HG02943 (cell line): ENCODE results near the gene RABGAP1L.
"Not testable (repeated sequence)": the region's sequence is repeated elsewhere in the genome, so short reads cannot be mapped to it uniquely, and the experiment has no call there.

ENCODE experiments used
- ATAC-seq: cut with Tn5 transposase; IDR thresholded peaks from one replicate; pipeline ENCODE4 v1.9.1; 2021; ENCODE audit warnings: mild to moderate bottlenecking, low read depth, moderate library complexity; ENCODE audit not compliant: unreplicated experiment

Gene RABGAP1L

GRCh38 chr1:174825806-174826205 lies 666.5 kb downstream of the RABGAP1L start:
- ATAC-seq: no peak

DNA sequence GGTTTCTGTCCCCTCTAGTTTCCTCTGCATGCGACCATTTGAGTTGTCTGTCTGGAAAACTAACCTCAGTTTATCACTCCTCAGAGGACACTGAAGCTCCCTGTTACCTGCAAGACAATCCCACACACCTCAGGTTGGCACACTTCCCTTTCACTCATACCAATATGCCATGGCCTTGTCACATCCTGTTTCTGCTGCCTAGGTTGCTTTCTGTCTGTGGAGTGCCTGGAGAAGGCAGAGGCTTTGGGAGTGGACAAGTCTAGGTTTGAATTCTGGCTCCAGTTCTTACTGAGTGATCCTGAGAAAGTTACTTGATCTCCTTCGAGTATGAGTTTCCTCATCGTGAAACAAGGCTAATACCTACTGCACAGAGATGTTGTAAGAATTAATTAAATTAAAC lies 668.9 kb downstream of the RABGAP1L start:
- ATAC-seq: no peak

- no peak for ATAC-seq
These were observed 670.7 kb downstream of the RABGAP1L start for GRCh38 chr1:174829990-174830389.

- no peak for ATAC-seq
These were observed 677.2 kb downstream of the RABGAP1L start for GRCh38 chr1:174836543-174836942.

- ATAC-seq: no peak
These were observed 678.1 kb downstream of the RABGAP1L start for GRCh38 chr1:174837386-174837785.

- no peak for ATAC-seq
These were observed 679.9 kb downstream of the RABGAP1L start for GRCh38 chr1:174839211-174839610.

GRCh38 chr1:174841747-174842146 lies 682.4 kb downstream of the RABGAP1L start:
- ATAC-seq: no peak

DNA sequence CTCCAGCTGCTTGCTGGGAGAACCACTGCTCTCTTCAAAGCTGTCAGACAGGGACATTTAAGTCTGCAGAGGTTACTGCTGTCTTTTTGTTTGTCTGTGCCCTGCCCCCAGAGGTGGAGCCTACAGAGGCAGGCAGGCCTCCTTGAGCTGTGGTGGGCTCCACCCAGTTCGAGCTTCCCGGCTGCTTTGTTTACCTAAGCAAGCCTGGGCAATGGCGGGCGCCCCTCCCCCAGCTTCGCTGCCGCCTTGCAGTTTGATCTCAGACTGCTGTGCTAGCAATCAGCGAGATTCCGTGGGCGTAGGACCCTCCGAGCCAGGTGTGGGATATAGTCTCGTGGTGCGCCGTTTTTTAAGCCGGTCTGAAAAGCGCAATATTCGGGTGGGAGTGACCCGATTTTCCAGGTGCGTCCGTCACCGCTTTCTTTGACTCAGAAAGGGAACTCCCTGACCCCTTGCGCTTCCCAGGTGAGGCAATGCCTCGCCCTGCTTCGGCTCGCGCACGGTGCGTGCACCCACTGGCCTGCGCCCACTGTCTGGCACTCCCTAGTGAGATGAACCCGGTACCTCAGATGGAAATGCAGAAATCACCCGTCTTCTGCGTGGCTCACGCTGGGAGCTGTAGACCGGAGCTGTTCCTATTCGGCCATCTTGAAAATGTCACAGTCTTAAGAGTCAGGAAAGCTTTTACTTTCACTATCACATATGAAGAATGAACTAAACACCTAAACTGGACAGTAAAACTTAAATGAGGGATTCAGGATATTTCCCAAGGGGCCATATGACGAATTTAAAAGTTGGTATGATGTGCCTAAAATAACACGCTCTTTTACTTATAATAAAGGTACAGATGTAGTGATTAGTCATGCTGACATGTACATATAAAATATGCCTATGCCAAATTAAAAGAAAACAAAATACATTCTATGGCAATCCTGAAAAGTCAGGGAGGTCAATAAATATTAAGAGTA lies 689.6 kb downstream of the RABGAP1L start:
- ATAC-seq: not testable (repeated sequence)

DNA sequence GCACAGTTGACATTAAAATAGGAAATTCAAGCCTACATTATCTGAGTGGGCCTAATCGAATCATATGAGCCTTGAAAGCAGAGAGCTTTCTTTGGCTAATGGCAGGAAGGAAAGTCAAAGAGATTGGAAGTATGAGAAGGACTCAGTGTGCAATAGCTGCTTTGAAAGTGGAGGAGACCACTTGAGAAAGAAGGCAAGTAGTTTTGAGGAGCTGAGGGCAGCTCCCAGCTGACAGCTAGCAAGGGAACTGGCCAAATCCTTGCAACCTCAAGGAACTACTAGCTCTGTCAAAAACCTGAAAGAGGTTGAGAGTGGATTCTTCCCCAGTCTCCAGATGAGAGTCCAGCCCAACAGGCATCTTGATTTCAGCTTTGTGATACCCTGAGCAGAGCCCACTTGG lies 691.4 kb downstream of the RABGAP1L start:
- ATAC-seq: no peak

DNA sequence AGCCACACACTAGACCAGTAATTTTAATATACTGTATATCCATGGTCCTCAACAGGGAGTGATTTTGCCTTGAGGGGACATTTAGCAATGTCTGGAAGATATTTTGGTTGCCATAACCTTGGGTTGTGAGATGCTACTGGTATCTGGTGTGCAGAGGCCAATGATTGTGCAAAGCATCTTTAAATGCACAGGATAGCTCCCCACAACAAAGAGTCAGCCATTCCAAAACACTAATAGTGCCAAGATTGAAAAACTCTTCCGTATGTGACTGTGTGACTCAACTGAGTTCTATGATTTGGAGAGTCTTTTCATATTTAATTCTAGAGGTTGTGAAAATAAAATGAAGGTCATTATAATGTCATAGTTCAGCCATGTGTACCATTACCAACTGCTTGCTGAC lies 699.0 kb downstream of the RABGAP1L start:
- no peak for ATAC-seq

- no peak for ATAC-seq
These were observed 711.0 kb downstream of the RABGAP1L start for GRCh38 chr1:174870319-174870718.

- ATAC-seq: no peak
These were observed 712.6 kb downstream of the RABGAP1L start for GRCh38 chr1:174871886-174872285.

- ATAC-seq: no peak
These were observed 713.3 kb downstream of the RABGAP1L start for GRCh38 chr1:174872615-174873058.

DNA sequence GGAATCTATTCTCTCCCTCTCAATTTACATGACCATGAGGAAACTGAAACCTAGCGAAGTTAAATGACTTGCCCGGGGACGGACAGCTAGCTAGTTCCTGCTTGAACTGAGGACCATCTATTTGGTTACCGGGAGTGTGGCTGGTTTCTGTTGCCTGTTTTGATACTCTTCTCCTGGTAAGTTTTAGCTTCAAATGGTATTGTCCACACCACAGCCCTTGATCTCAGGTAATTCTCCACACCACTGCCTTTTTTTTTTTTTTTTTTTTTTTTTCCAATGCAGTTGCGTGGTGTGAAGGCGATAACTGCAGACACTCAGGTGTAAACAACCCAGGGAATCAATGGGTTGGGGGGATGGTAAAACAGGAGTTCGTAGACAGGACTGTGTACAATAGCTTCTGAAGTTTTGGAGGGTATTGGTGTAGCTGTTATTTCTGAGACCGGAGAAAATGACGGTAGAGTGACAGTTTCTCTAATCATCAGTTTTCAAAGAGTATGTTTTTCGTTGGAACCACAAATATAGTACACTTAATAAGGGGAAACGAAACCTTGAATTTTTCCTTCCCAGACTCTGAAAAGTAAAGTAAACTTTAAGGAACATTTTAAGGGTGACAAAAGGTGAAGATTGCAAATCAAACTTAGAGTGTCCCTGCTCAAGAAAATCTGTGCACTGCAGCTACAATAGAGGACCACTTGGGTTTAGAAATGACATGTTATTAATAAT lies 715.2 kb downstream of the RABGAP1L start:
- no peak for ATAC-seq

GRCh38 chr1:174875306-174875705 lies 716.0 kb downstream of the RABGAP1L start:
- ATAC-seq: no peak

GRCh38 chr1:174877208-174877673 lies 717.9 kb downstream of the RABGAP1L start:
- ATAC-seq: no peak

DNA sequence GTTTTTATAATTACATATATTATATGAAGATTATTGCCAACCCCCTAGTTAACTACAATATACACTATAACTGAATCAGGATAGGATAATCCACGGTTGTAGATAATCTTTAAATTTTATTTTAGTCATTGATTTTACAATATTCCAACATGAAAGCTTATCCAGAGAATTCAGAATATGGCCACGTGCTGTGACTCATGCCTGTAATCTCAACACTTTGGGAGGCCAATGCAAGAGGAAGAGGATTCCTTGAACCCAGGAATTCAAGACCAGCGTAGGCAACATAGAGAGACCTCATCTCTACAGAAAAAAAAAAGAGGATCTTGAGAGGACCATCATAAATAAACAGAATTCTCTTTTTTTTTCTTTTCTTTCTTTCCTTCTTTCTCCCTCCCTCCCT lies 720.9 kb downstream of the RABGAP1L start:
- no peak for ATAC-seq

DNA sequence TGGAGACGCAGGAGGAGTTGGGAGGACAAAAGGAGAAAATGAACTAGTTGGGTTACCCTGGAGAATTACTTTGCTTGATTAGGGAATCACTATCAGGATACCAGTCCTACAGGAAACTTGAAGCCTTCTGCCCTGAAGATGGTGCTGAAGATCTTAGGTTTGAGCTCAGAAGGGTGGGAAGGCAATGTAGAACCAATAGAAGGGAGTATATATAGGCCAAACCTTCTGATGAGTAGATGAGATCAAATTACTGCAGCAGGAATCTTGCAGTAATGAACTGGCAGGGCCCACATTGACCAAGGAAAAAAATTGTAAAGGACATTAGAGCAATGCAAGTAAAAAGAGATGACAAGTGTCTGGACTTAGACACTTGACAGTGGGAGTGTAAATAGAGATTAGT lies 724.1 kb downstream of the RABGAP1L start:
- ATAC-seq: no peak

- no peak for ATAC-seq
These were observed 724.7 kb downstream of the RABGAP1L start for GRCh38 chr1:174884038-174884437.

DNA sequence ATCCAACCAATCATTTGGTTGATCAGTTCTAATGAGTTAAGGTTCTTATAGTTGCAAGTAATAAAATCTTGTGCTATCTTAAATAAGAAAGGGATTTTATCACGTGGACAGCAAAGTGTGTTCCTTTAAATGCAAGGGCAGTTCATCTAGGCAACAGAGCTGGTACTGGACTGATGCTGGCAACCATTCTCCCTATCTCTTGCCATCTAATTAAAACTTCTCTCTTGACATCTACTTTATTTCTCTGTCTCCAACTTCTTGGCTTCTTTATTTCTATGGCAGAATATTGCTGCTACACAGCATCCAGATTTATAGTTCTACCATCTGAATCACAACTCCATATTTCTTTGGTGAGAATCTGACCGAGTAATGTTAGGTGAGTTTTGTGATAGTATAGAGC lies 725.2 kb downstream of the RABGAP1L start:
- ATAC-seq: no peak

DNA sequence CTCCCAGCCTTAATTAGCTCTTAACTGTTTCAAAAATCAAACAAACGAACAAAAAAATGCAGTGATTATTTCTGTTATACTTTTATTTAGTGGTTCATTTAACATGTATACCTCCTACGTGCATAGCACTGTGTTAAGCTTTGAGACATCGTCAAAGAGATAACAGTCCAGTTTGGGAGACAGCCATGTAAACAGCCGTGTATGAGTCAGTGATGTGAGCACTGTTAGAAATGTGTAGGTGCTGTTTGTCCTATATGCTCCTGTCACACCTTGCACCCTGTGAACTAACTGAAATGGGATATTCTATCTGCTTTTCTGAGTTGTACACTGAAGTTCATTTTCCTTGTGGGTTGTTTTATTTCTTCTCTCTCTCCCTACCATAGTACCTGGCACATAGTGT lies 730.7 kb downstream of the RABGAP1L start:
- ATAC-seq: no peak
